GM20431 (cell line): ENCODE data around the gene UGT1A9.
"Not testable (repeated sequence)": the region's sequence is repeated elsewhere in the genome, so short reads cannot be mapped to it uniquely, and the experiment has no call there.

Experiments used
- in situ Hi-C: fragments of 300-500 bp; cut with MseI, MboI; formaldehyde crosslinking; loops from one replicate; pipeline ENCODE4 v1.15.0; 2020; ENCODE audit warnings: low sequenced_read_pairs; ENCODE audit not compliant: unreplicated experiment

UGT1A9 gene

DNA sequence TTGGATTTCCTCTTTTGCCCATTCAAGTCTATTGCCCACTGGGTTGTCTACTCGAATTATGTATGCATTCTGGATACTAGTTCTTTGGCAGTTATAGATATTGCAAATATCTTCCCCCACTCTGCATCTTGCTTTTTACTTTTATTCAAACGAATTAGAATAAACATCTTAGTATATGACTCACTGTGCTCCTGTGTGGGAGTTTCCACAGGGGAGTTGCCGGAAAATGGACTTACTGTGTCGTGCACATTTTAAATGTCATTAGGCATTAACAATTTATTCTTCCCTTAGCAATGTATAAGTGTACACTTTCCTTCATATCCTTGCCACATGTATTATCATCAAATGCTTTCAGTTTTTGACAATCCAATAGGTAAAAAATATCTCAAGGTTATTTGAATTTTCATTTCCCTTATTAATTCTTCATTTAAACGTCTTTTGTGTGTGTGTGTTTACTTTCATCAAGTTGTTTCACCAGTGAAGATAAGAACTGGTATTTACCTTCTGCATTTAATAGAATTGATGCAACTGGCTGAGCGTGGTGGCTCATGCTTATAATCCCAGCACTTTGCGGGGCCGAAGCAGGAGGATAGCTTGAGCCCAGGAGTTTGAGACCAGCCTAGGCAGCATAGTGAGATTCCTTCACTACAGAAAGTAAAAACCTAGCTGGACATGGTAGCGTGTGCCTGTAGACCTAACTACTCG, 36.4 kb downstream of the UGT1A9 start:
- in situ Hi-C loops: loop anchor here (25.0 kb wide), 1 partner anchor 246 kb away; no protein-coding TSS in a partner anchor

DNA sequence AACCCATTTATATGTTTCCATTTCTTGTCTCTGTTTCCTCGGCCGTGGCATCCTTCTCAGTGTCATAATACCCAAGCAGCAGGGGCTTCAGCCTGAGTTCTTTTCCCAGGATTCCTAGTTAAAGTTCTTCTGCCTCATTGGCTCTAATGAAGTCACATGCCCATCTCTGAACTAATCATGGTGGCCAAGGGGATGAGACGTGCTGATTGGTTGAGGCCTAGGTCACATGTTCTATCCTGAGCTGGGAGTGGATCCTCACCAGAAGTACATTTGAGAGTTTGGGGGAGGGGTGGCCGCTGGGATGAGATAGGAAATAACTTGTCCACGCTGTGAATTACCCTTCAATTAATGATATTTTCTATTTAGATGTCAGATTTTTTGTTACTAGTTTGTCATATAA, 37.2 kb downstream of the UGT1A9 start:
- in situ Hi-C loops: loop anchor here (25.0 kb wide), 1 partner anchor 247 kb away; no protein-coding TSS in a partner anchor

DNA sequence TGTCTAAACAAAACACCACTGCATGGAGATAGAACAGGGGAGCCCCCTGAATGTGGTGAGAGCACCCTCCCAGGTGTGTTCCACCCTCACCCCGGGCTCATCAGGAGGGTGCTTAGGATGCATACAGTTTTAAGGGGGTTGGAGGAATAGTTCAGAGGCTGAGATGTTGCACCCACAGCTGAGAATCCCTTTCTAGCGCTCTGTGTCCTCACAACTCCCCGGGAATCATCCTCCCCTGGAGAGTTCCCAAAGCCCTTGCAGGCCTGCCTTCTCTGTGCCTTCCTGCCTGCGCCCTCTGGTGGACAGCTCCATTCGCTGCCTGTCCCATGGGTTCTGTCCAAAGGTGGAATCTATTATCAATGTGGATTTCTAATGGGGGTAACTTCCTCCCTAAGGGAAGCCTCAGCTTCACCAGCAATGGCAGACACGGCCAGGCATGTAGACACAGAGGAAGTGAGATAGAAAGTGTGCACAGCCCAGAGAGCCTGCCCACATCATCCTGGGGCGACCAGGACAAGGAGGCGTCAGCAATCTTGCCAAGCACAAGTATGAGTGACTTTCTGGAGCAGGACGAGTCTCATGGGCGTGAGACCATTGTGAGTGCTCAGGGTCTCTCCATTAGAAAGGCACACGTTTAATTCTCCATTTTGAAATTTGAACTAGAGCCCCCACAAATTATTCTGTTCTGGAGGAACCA, 39.8 kb downstream of the UGT1A9 start:
- in situ Hi-C loops: loop anchor here (25.0 kb wide), 1 partner anchor 249 kb away; no protein-coding TSS in a partner anchor

DNA sequence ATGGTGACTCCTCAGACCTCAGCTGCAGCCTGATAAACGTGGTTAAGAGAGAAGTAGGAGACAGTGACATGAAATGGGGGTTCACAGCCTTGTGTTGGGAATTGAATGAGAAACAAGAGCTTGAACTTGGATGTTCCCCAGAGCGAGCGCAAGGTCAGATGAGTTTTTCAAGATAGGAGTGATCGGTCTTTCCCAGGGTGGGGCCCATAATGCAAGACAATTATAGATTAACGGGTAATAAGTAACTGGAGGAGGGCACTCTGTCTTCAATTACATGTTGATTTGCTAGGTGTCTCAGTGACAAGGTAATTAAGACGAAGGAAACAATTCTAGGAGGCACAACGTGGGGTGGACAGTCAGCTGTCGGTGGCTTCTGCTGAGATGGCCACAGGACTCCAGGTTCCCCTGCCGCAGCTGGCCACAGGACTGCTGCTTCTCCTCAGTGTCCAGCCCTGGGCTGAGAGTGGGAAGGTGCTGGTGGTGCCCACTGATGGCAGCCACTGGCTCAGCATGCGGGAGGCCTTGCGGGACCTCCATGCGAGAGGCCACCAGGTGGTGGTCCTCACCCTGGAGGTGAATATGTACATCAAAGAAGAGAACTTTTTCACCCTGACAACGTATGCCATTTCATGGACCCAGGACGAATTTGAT, 41.0 kb downstream of the UGT1A9 start, which contains the start of gene UGT1A5:
Gene UGT1A5, plus strand, starts transcription at position 297 of the 651 bp plus-strand sequence. Its CDS starts 85 bp downstream, at position 382.
- in situ Hi-C loops: loop anchor here (25.0 kb wide), 1 partner anchor 250 kb away; no protein-coding TSS in a partner anchor

DNA sequence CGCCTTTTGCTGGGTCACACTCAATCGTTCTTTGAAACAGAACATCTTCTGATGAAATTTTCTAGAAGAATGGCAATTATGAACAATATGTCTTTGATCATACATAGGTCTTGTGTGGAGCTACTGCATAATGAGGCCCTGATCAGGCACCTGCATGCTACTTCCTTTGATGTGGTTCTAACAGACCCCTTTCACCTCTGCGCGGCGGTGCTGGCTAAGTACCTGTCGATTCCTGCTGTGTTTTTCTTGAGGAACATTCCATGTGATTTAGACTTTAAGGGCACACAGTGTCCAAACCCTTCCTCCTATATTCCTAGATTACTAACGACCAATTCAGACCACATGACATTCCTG, 41.5 kb downstream of the UGT1A9 start:
- in situ Hi-C loops: loop anchor here (25.0 kb wide), 1 partner anchor 251 kb away; no protein-coding TSS in a partner anchor

DNA sequence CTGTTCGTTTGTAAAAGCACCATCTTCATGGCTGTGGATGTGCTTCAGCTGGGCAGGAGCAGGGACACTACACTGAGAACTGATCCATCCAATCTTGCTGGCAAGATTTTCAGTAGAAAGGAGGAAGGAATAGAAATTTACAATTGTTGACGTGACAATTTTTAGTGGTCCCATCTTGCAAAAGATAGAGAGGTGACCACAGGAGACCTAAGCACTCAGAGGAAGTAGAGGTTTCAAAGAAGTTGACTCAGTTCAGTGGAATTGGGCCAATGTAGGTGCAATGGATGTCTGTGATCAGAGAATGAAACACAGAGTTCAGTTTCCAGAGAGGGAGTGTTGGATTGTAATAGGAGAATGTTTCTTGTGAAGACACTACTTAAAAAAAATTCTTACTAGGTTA, 42.4 kb downstream of the UGT1A9 start:
- in situ Hi-C loops: loop anchor here (25.0 kb wide), 1 partner anchor 252 kb away; no protein-coding TSS in a partner anchor

DNA sequence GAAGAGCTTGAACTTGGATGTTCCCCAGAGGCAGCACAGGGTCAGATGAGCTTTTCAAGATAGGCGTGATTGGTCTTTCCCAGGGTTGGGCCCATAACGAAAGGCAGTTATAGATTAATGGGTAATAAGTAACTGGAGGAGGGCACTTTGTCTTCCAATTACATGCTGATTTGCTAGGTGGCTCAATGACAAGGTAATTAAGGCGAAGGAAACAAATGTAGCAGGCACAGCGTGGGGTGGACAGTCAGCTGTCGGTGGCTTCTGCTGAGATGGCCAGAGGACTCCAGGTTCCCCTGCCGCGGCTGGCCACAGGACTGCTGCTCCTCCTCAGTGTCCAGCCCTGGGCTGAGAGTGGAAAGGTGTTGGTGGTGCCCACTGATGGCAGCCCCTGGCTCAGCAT, 46.9 kb downstream of the UGT1A9 start, which contains the start of gene UGT1A4:
Gene UGT1A4, plus strand, starts transcription at position 185 of the 400 bp plus-strand sequence. Its CDS starts 85 bp downstream, at position 270.
- in situ Hi-C loops: loop anchor here (25.0 kb wide), 1 partner anchor 256 kb away; no protein-coding TSS in a partner anchor

DNA sequence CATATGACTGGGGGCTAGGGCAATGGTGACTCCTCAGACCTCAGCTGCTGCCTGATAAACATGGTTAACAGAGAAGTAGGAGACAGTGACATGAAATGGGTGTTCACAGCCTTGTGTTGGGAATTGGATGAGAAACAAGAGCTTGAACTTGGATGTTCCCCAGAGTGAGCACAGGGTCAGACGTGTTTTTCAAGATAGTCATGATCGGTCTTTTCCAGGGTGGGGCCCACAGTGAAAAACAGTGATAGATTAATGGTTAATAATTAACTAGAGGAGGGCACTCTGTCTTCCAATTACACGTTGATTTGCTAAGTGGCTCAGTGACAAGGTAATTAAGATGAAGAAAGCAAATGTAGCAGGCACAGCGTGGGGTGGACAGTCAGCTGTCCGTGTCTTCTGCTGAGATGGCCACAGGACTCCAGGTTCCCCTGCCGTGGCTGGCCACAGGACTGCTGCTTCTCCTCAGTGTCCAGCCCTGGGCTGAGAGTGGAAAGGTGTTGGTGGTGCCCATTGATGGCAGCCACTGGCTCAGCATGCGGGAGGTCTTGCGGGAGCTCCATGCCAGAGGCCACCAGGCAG, 57.1 kb downstream of the UGT1A9 start, which contains the start of gene UGT1A3:
Gene UGT1A3, plus strand, starts transcription at position 320 of the 579 bp plus-strand sequence. Its CDS starts 85 bp downstream, at position 405.
- in situ Hi-C loops: no loop called here

DNA sequence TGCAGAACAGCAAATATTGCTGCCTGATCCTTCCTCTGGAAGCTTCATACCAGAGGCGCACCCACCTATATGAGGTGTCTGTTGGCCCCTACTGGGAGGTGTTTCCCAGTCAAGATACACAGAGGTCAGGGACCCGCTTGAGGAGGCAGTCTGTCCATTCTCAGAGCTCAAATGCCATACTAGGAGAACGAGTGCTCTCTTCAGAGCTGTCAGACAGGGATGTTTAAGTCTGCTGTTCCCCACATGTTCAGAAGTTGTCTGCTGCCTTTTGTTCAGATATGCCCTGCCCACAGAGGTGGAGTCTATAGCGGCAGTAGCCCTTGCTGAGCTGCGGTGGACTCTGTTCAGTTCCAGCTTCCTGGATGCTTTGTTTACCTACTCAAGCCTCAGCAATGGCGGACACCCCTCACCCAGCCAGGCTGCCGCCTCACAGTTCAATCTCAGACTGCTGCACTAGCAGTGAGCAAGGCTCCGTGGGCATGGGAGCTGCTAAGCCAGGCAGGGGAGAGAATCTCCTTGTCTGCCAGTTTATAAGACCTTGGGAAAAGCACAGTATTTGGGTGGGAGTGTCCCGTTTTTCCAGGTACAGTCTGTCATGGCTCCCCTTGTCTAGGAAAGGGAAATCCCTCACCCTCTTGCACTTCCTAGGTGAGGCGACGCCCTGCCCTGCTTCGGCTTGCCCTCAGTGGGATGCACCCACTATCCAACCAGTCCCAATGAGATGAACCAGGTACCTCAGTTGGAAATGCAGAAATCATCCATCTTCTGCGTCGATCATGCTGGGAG, 65.4 kb downstream of the UGT1A9 start:
- in situ Hi-C loops: not testable (repeated sequence)

DNA sequence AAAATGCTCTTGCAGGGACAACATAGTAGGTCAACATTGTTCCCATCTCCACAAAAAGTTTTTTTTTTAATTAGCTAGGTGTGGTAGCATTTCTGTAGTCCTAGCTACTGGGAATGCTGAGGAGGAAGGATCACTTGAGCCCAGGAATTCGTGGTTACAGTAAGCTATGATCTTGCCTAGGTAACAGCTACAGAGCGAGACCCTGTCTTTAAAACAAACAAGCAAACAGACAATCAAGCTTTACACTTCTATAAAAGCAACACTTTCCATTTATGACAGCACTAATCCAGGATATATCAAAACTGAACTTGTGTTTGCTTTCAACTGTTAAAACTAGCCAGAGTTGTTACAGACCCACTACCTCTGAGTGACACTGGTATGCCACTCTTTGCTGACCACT, 69.2 kb downstream of the UGT1A9 start:
- in situ Hi-C loops: no loop called here

DNA sequence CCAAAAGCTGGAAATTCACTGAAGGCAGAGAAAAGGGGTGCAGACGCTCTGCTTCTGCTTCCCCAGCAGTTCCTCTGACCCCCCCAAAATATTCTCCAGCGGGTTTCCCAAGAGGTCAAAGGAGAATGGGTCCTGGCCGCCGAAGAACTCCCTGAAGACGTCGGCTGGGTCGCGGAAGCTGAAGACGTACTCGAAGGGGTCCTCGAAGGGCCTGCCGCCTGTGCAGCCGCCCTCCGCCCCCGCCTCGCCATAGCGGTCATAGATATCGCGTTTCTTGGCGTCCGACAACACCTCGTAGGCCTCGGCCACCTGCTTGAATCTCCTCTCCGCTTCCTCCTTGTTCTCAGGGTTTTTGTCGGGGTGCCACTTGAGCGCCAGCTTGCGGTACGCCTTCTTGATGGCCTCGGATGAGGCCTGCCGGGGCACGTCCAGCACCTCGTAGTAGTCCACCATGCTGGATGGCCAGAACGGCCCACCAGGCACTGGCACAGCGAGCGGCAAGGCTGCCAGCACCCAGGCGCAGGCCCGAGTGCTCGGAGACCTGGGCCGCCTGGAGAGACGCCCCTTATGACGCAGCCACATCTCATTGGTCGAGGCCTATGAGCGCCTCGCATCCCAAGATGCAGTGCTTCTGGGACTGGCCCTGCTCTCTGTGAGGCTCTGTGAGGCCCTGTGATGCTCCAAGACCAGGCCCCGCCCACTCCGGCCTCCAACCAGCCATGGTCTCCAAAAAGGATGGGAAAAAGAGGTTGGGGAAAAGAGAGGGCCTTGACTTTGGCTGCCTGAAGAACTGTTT, 72.0 kb downstream of the UGT1A9 start:
- in situ Hi-C loops: no loop called here

DNA sequence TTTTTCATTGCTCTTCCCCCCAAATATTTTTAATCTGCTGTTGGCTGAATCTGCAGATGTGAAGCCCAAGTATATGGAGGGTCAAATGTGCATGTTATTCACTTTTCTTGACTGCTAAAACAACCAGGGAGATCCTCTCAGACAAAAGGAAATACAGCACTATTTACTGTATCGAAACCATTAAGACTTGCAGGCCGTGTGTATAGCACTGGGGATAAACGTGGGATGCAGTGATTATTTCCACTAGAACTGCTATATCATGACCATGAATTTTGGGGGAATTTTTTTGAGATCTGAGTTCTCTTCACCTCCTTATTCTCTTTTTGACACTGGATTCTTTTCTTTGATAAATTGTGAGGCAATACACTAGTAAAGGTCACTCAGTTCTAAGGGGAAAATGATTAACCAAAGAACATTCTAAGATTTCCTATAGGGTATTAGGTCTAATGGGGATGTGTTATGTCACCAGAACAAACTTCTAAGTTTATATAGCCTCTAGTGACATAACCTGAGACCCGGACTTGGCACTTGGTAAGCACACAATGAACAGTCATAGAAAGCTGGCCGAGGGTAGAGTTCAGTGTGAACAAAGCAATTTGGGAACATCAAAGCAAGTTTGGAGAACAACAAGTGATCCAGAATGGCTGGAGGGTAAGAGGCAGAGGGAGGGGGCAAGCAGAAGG, 73.5 kb downstream of the UGT1A9 start:
- in situ Hi-C loops: no loop called here

DNA sequence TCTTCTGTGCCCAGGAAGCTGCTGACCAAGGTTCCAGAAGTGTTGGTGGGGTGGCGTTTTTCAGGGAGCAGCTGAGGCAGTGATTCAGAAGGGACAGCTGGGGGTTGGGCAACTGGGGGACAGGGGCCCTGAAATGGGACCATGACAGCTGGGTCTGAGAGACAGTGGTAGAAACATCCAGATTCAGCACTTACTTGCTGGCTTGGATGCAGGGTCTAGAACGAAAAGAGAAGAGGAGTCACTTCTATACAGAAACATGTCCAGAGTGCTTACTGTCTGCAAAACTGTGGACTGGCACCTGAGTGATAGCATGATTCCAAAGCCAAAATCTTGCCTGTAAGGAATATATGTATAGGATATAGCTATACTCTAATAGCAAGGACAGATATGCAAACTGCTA, 74.1 kb downstream of the UGT1A9 start:
- in situ Hi-C loops: not testable (repeated sequence)

DNA sequence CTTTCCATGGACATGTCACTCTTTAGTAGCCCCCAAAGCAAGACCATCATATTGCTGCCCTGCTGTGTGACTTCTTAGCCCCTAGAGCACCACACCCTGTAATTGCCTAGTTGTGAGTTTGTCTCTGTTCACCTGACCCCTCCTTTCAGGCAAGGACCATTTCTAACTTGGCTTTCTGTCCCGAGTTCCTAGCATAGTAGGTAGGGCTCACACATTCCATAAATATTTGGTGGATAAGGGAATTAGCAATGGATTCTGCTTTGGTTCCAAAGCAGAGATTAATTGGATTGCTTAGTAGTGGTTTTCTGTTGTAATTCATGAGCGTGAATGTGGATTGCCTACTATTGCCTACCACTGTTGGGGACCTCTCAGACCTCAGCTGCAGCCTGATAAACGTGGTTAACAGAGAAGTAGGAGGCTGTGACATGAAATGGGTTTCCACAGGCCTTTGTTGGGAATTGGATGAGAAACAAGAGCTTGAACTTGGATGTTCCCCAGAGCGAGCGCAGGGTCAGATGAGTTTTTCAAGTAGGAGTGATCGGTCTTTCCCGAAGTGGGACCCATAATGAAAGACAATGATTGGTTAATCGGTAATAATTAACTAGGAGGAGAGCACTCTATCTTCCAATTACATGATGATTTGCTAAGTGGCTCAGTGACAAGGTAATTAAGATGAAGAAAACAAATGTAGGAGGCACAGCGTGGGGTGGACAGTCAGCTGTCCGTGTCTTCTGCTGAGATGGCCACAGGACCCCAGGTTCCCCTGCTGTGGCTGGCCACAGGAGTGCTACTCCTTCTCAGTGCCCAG, 75.0 kb downstream of the UGT1A9 start:
- in situ Hi-C loops: no loop called here

DNA sequence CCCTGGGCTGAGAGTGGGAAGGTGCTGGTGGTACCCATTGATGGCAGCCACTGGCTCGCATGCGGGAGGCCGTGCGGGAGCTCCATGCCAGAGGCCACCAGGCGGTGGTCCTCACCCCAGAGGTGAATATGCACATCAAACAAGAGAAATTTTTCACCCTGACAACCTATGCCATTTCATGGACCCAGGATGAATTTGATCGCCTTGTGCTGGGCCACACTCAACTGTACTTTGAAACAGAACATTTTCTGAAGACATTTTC, 75.5 kb downstream of the UGT1A9 start:
- in situ Hi-C loops: no loop called here

DNA sequence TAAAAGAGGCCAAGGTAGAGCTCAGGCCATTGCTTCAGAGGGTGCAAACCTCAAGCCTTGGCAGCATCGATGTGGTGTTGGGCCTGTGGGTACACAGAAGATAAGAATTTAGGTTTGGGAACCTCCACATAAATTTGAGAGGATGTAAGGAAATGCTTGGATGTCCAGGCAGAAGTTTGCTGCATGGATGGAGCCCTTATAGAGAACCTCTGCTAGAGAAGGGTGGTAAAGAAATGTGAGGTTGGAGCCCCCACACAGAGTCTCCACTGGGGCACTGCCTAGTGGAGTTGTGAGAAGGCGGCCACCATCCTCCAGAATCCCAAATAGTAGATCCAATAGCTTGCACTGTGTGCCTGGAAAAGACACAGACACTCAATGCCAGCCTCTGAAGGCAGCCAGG, 79.0 kb downstream of the UGT1A9 start:
- in situ Hi-C loops: not testable (repeated sequence)

DNA sequence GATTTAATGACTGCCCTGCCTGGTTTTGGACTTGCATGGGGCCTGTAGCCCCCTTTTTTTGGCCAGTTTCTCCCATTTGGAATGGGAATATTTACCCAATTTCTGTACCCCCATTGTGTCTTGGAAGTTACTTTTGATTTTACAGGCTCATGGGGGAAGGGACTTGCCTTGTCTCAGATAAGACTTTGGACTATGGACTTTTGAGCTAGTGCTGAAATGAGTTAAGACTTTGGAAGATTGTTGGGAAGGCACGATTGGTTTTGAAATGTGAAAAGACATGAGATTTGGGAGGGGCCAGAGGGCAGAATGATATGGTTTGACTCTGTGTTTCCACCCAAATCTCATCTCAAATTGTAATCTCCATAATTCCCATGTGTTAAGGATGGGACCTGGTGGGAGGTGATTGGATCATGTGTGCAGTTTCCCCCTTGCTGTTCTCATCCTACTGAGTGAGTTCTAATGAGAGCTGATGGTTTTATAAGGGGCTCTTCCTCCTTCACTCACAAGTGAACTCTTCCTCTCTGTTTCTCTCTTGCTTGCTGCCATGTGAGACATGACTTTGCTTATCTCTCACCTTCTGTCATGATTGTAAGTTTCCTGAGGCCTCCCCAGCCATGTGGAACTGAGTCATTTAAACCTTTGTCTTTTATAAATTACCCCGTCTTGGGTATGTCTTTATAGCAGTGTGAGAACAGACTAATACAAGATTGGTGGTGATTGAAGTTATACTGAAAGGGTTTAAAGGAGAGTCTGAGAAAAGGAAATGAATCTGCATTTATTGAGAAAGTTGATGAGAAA, 79.7 kb downstream of the UGT1A9 start:
- in situ Hi-C loops: not testable (repeated sequence)
